ENCODE data around the gene RASA3.

Gene RASA3

GRCh38 chr13:113942591-113943103 lies 189.8 kb downstream of the RASA3 start:
- H3K4me3 ChIP-seq (ENCODE audit: low read depth, low read length), result no peak overlapping the region
- no peak for DNase-seq (ENCODE audit: low read depth)
- no peak for TF ChIP-seq CTCF (conservative IDR thresholded peaks at IDR 0.05; ENCODE audit: low read depth, low read length)

- peak; percentile 54 for DNase-seq (ENCODE audit: low read depth)
- no peak overlapping the region for H3K4me3 ChIP-seq (ENCODE audit: low read depth, low read length)
- TF ChIP-seq CTCF (conservative IDR thresholded peaks at IDR 0.05; ENCODE audit: low read depth, low read length), result no peak
Observed at GRCh38 chr13:113941571-113942191, 190.7 kb downstream of the RASA3 start.

GRCh38 chr13:113939944-113940297 lies 192.5 kb downstream of the RASA3 start:
- TF ChIP-seq CTCF (conservative IDR thresholded peaks at IDR 0.05; ENCODE audit: low read depth, low read length), result no peak
- H3K4me3 ChIP-seq (ENCODE audit: low read depth, low read length), result no peak overlapping the region

GRCh38 chr13:113939129-113939943 lies 193.1 kb downstream of the RASA3 start:
- DNase-seq (ENCODE audit: low read depth), result no peak
- TF ChIP-seq CTCF (conservative IDR thresholded peaks at IDR 0.05; ENCODE audit: low read depth, low read length), result no peak
- H3K4me3 ChIP-seq (ENCODE audit: low read depth, low read length), result no peak overlapping the region

More at GRCh38 chr13:113939944-113940297, 192.5 kb downstream of the RASA3 start:
- no peak for DNase-seq (ENCODE audit: low read depth)

- TF ChIP-seq CTCF (conservative IDR thresholded peaks at IDR 0.05; ENCODE audit: low read depth, low read length), result no peak
- no peak for DNase-seq (ENCODE audit: low read depth)
- H3K4me3 ChIP-seq (ENCODE audit: low read depth, low read length), result no peak overlapping the region
Observed at GRCh38 chr13:113938716-113939115, 193.7 kb downstream of the RASA3 start.

- TF ChIP-seq CTCF (conservative IDR thresholded peaks at IDR 0.05; ENCODE audit: low read depth, low read length), result no peak
Observed at GRCh38 chr13:113938246-113938645, 194.2 kb downstream of the RASA3 start.

More at GRCh38 chr13:113938246-113938645, 194.2 kb downstream of the RASA3 start:
- DNase-seq (ENCODE audit: low read depth), result no peak
- no peak overlapping the region for H3K4me3 ChIP-seq (ENCODE audit: low read depth, low read length)

All from choroid plexus epithelial cell (primary cell).